ENCODE measurements around the gene HPS4. TPM values are rescaled to one million over a fixed set of nuclear protein-coding genes. Genes with fewer than 3 reads are reported as not detected.

The HPS4 gene
- total RNA-seq, 1 experiment from 2014 or later, result 19.9 TPM

GRCh38 chr22:26426924-26427323 lies 56.7 kb downstream of the HPS4 start:
- Histone ChIP-seq H3K36me3 (ENCODE audit: low read depth, low read length) (no peaks in the 10 kb centered on the region), H2AFZ (ENCODE audit: low read length) (no peak overlapping the region), H3K9me2 (replicated peaks; ENCODE audit: low read length) (no peaks in the 10 kb centered on the region), H3K4me2 (ENCODE audit: low read length) (no peak overlapping the region), H3F3A (ENCODE audit: low read length, unreplicated experiment) (no peaks in the 10 kb centered on the region), H3K27me3 (ENCODE audit: low read length) (no peaks in the 10 kb centered on the region), H3K4me3 (ENCODE audit: low read length) (no peak overlapping the region), H3K79me2 (ENCODE audit: low read length) (no peaks in the 10 kb centered on the region), H3K9ac (ENCODE audit: low read length) (no peak overlapping the region), H3K9me3 (ENCODE audit: low read length) (no peaks in the 10 kb centered on the region), H4K20me1 (ENCODE audit: low read length) (no peaks in the 10 kb centered on the region), H3K4me1 (ENCODE audit: insufficient read depth, low read length) (no peaks in the 10 kb centered on the region), H3K27ac (ENCODE audit: low read length) (no peak overlapping the region)
- ATAC-seq (no peak), DNase-seq (no peak)
- POLR2A ChIA-PET (ENCODE audit: unreplicated experiment), result no interaction called here
- CTCF ChIA-PET, result no interaction called here
- intact Hi-C loops (cut with micrococcal nuclease), result no loop called here
- BruUV-seq (replicated peaks), result no TSS peak
- no peak for TF ChIP-seq EZH2 (IDR thresholded peaks at IDR 0.05; ENCODE audit: low read length, unreplicated experiment)
- TF ChIP-seq EZH2phosphoT487 (IDR thresholded peaks at IDR 0.05; ENCODE audit: borderline replicate concordance, low read length), result no peak
- no peak for TF ChIP-seq CTCF (conservative IDR thresholded peaks at IDR 0.05; ENCODE audit: low read depth, low read length)

GRCh38 chr22:26418620-26419019 lies 65.0 kb downstream of the HPS4 start:
- ChIA-PET CTCF (no interaction called here), POLR2A (ENCODE audit: unreplicated experiment) (no interaction called here)
- DNase-seq (no peak), ATAC-seq (no peak)
- BruUV-seq (replicated peaks), result no TSS peak
- Histone ChIP-seq H3K79me2 (ENCODE audit: low read length) (no peaks in the 10 kb centered on the region), H3K36me3 (ENCODE audit: low read depth, low read length) (no peaks in the 10 kb centered on the region), H3K27ac (ENCODE audit: low read length) (no peak overlapping the region), H3K27me3 (ENCODE audit: low read length) (no peaks in the 10 kb centered on the region), H3K9me3 (ENCODE audit: low read length) (no peaks in the 10 kb centered on the region), H3K4me2 (ENCODE audit: low read length) (no peak overlapping the region), H3K9ac (ENCODE audit: low read length) (no peak overlapping the region), H3K9me2 (replicated peaks; ENCODE audit: low read length) (no peaks in the 10 kb centered on the region), H3K4me3 (ENCODE audit: low read length) (no peak overlapping the region), H4K20me1 (ENCODE audit: low read length) (no peaks in the 10 kb centered on the region), H2AFZ (ENCODE audit: low read length) (no peak overlapping the region), H3K4me1 (ENCODE audit: insufficient read depth, low read length) (peaks cover 20% of the 10 kb centered on the region), H3F3A (ENCODE audit: low read length, unreplicated experiment) (no peaks in the 10 kb centered on the region)
- no peak for TF ChIP-seq EZH2phosphoT487 (IDR thresholded peaks at IDR 0.05; ENCODE audit: borderline replicate concordance, low read length)
- TF ChIP-seq EZH2 (IDR thresholded peaks at IDR 0.05; ENCODE audit: low read length, unreplicated experiment), result no peak
- intact Hi-C loops (cut with micrococcal nuclease), result no loop called here

GRCh38 chr22:26417406-26417805 lies 66.2 kb downstream of the HPS4 start:
- Histone ChIP-seq H3K9me3 (ENCODE audit: low read length) (no peaks in the 10 kb centered on the region), H3K9me2 (replicated peaks; ENCODE audit: low read length) (no peaks in the 10 kb centered on the region), H3K36me3 (ENCODE audit: low read depth, low read length) (no peaks in the 10 kb centered on the region), H3K4me1 (ENCODE audit: insufficient read depth, low read length) (peaks cover 20% of the 10 kb centered on the region), H4K20me1 (ENCODE audit: low read length) (no peaks in the 10 kb centered on the region), H3K27ac (ENCODE audit: low read length) (no peak overlapping the region), H3K27me3 (ENCODE audit: low read length) (no peaks in the 10 kb centered on the region; the same call in 1 of the 2 replicates), H3K79me2 (ENCODE audit: low read length) (no peaks in the 10 kb centered on the region), H3K4me2 (ENCODE audit: low read length) (peak overlapping the region; percentile 62), H3K9ac (ENCODE audit: low read length) (no peak overlapping the region), H2AFZ (ENCODE audit: low read length) (no peak overlapping the region), H3K4me3 (ENCODE audit: low read length) (peak overlapping the region; percentile 35; the same call in 1 of the 2 replicates), H3F3A (ENCODE audit: low read length, unreplicated experiment) (no peaks in the 10 kb centered on the region)
- peak; percentile 15 for DNase-seq
- peak; percentile 20 for ATAC-seq
- CTCF ChIA-PET, result no interaction called here
- TF ChIP-seq EZH2 (IDR thresholded peaks at IDR 0.05; ENCODE audit: low read length, unreplicated experiment), result no peak
- TF ChIP-seq EZH2phosphoT487 (IDR thresholded peaks at IDR 0.05; ENCODE audit: borderline replicate concordance, low read length), result no peak
- no peak for TF ChIP-seq CTCF (conservative IDR thresholded peaks at IDR 0.05; ENCODE audit: low read depth, low read length)
- POLR2A ChIA-PET (ENCODE audit: unreplicated experiment), result interaction anchor here (0.5 kb wide), 1 partner anchor 1029 kb away, joined by 5 read pairs; no protein-coding TSS in a partner anchor
- BruUV-seq (replicated peaks), result no TSS peak
- intact Hi-C loops (cut with micrococcal nuclease), result no loop called here

Measured in PC-3 (cell line).